ENCODE results near the gene PKP4.

The PKP4 gene

GRCh38 chr2:158645299-158645698 lies 188.5 kb downstream of the PKP4 start:
- H4K20me1 ChIP-seq (ENCODE audit: insufficient read depth, low read length), result no peaks in the 10 kb centered on the region
- peaks cover 3% of the 10 kb centered on the region for H3K4me1 ChIP-seq (ENCODE audit: insufficient read depth, low read length, severe bottlenecking)
- H2AFZ ChIP-seq (ENCODE audit: low read length), result no peak overlapping the region
- no peak overlapping the region for H3K4me3 ChIP-seq (ENCODE audit: low read depth, low read length, poor library complexity, severe bottlenecking)
- H3F3A ChIP-seq (ENCODE audit: insufficient read depth, low read length), result no peaks in the 10 kb centered on the region
- H3K9ac ChIP-seq (ENCODE audit: low read length), result no peak overlapping the region
- H3K9me2 ChIP-seq (ENCODE audit: low read depth, low read length), result no peaks in the 10 kb centered on the region
- no peaks in the 10 kb centered on the region for H3K79me2 ChIP-seq (ENCODE audit: insufficient read depth, low read length)
- H3K36me3 ChIP-seq (ENCODE audit: insufficient read depth, low read length), result no peaks in the 10 kb centered on the region
- H3K9me3 ChIP-seq (ENCODE audit: low read length), result no peaks in the 10 kb centered on the region
- H3K27ac ChIP-seq (ENCODE audit: low read depth, low read length, poor library complexity, severe bottlenecking), result no peak overlapping the region
- TF ChIP-seq CTCF (IDR thresholded peaks at IDR 0.05; ENCODE audit: low read length), result no peak
- TF ChIP-seq EZH2 (IDR thresholded peaks at IDR 0.05; ENCODE audit: borderline replicate concordance, low read length), result no peak
- no peaks in the 10 kb centered on the region for H3K27me3 ChIP-seq (ENCODE audit: insufficient read depth, low read length)
- H3K4me2 ChIP-seq (ENCODE audit: low read length), result no peak overlapping the region

- no peak overlapping the region for H3K4me2 ChIP-seq (ENCODE audit: low read length)
- H4K20me1 ChIP-seq (ENCODE audit: insufficient read depth, low read length), result no peaks in the 10 kb centered on the region
- no peaks in the 10 kb centered on the region for H3K4me1 ChIP-seq (ENCODE audit: insufficient read depth, low read length, severe bottlenecking)
- H3K36me3 ChIP-seq (ENCODE audit: insufficient read depth, low read length), result no peaks in the 10 kb centered on the region
- H2AFZ ChIP-seq (ENCODE audit: low read length), result no peak overlapping the region
- no peak overlapping the region for H3K27ac ChIP-seq (ENCODE audit: low read depth, low read length, poor library complexity, severe bottlenecking)
- no peaks in the 10 kb centered on the region for H3K9me3 ChIP-seq (ENCODE audit: low read length)
- H3K27me3 ChIP-seq (ENCODE audit: insufficient read depth, low read length), result no peaks in the 10 kb centered on the region
- no peaks in the 10 kb centered on the region for H3K9me2 ChIP-seq (ENCODE audit: low read depth, low read length)
- H3K4me3 ChIP-seq (ENCODE audit: low read depth, low read length, poor library complexity, severe bottlenecking), result no peak overlapping the region
- TF ChIP-seq EZH2 (IDR thresholded peaks at IDR 0.05; ENCODE audit: borderline replicate concordance, low read length) (no peak), CTCF (IDR thresholded peaks at IDR 0.05; ENCODE audit: low read length) (no peak)
- H3F3A ChIP-seq (ENCODE audit: insufficient read depth, low read length), result no peaks in the 10 kb centered on the region
- H3K79me2 ChIP-seq (ENCODE audit: insufficient read depth, low read length), result no peaks in the 10 kb centered on the region
- no peak overlapping the region for H3K9ac ChIP-seq (ENCODE audit: low read length)
Observed at GRCh38 chr2:158647436-158648231, 190.9 kb downstream of the PKP4 start.

GRCh38 chr2:158649846-158650245 lies 193.1 kb downstream of the PKP4 start:
- Histone ChIP-seq H3K9ac (ENCODE audit: low read length) (no peak overlapping the region), H3K4me1 (ENCODE audit: insufficient read depth, low read length, severe bottlenecking) (no peaks in the 10 kb centered on the region), H3K36me3 (ENCODE audit: insufficient read depth, low read length) (no peaks in the 10 kb centered on the region), H4K20me1 (ENCODE audit: insufficient read depth, low read length) (no peaks in the 10 kb centered on the region), H3K27ac (ENCODE audit: low read depth, low read length, poor library complexity, severe bottlenecking) (no peak overlapping the region), H2AFZ (ENCODE audit: low read length) (no peak overlapping the region), H3F3A (ENCODE audit: insufficient read depth, low read length) (no peaks in the 10 kb centered on the region), H3K4me3 (ENCODE audit: low read depth, low read length, poor library complexity, severe bottlenecking) (no peak overlapping the region), H3K9me2 (ENCODE audit: low read depth, low read length) (no peaks in the 10 kb centered on the region), H3K79me2 (ENCODE audit: insufficient read depth, low read length) (no peaks in the 10 kb centered on the region), H3K9me3 (ENCODE audit: low read length) (no peaks in the 10 kb centered on the region), H3K4me2 (ENCODE audit: low read length) (no peak overlapping the region), H3K27me3 (ENCODE audit: insufficient read depth, low read length) (no peaks in the 10 kb centered on the region)
- TF ChIP-seq CTCF (IDR thresholded peaks at IDR 0.05; ENCODE audit: low read length) (no peak), EZH2 (IDR thresholded peaks at IDR 0.05; ENCODE audit: borderline replicate concordance, low read length) (no peak)
